Measurements from ENCODE around the gene MMP12.

DNA sequence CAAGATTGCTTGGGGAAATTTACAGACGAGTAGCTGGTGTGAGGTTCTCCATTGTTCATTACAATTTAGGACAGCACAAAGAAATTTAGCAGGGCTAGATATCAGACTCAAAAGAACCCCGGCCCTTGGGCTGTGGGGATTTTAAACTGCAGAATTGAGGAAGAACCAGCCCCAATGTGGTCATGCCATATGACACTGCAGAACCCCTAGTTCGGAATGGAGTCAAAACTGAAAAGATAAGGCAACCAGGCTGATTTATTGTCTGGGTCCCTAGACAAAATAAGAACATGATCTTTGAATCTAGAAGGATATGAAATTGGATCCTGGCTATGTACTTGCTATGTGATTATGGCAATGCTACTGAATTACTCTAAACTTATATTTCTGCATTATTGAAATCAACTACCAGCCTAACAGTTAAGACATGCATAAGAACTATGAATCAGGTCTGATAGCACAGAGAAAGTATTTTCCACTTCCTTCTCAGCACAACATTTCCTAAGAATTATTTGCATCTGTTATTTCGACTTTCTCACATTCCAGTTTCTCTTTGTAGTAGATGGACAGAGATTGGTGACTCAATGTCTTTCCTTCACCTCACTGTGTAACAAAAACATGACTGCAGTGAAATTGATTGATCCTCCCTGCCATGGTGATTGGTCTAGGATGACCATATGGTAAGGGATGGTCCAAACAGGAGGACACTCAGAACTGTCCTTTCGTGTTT is 44.6 kb downstream of the MMP12 start:
- TF ChIP-seq GATA3 (IDR thresholded peaks at IDR 0.05; ENCODE audit: low read depth, low read length) (no peak), GATA2 (IDR thresholded peaks at IDR 0.05; ENCODE audit: low read depth, low read length) (no peak)

Data from SH-SY5Y (cell line).